Activated CD4-positive, alpha-beta T cell treated with anti-CD3 and anti-CD28 coated beads, Interleukin-2, amount 50 U/mL, for 1 hour (primary cell): Measurements from ENCODE around the gene SLC8A1.

Experiments used
- DNase-seq: peaks from one replicate; pipeline ENCODE4 v3.0.0-alpha.2; 2020

SLC8A1 gene

DNA sequence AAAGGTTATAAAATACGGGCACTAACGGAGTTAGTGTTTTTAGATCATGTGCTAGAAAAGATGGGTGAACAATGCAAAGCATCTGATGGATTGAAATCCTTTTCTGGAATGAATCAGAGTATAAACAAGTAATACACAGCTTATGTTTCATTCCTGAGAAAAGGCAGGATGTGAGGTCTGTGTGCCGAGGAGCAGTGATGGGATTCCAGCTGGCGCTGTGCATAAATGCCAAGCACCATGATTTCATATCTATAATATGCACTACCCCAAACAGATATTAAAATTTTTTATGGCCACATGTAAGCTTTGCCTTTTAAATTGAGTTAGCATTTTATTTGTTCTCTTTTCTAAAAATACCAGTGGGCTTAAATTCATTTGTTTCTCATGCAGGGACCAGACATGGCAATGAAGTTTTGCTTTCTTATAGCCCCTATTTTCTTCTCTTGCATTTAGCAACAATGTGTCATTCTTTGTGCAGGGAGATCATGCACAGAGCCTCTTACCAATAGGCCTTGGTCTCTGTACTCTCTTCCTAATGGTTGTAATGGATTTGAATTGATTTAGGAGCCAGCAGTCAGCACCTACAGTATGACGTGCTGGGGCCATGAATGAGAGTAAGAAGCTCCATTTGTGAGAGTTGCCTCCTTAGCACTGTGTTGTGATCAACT lies 323.9 kb downstream of the SLC8A1 start:
- DNase-seq, result no peak

DNA sequence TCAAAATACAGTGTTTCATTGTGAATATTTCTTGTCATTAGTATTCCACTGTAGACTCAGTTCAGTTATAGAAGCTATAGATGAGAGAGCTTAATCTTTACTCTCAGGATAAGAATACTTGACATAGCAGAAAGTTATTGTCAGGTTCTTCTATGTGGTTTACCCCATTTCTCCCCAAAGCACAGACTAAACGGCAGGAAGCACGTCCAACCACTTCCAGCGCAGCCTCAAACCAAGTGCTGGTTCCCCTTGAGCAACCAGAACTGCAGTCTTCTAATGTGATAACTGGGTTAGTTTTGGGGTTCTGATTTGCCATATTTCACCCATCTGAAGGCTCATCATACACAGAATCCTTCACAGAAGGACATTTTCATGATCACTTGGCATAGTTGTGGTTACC lies 324.7 kb downstream of the SLC8A1 start:
- no peak for DNase-seq

DNA sequence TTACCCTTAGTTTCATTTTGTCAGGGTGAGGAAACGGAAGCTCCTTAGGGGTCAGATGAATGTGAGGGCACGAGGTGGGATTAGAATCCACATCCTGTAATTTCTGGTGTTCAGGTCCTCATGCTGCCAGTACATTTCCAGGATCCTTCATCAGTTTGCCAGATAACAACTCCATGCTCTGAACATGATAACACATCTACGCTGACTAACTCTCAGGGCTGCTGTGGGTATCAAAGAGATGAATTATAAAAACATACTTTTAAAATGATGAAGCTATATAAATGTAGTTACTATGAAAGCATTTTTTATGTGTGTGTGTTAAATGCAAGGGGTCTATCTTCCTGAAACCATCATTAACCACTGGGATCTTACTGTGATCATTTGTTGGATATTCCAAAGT lies 325.9 kb downstream of the SLC8A1 start:
- no peak for DNase-seq

DNA sequence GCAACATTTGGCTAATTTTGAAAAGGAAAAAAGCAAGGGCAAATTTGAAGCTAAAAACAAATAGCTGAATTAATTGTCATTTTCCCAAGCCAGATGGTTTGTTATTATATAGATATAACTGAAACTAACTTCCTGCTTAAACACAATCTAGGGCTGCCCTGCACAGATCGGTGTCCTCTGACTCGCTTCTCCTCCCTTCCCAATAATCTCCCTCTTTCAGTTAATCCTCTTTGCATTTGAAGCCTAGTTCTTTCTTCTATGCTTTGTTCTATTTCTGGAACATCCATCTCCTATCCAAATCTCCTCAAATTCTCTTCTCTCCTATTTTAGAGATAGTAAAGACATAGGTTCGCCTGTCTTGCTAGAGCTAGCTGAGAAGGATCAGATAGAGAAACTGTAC lies 328.1 kb downstream of the SLC8A1 start:
- DNase-seq, result no peak

DNA sequence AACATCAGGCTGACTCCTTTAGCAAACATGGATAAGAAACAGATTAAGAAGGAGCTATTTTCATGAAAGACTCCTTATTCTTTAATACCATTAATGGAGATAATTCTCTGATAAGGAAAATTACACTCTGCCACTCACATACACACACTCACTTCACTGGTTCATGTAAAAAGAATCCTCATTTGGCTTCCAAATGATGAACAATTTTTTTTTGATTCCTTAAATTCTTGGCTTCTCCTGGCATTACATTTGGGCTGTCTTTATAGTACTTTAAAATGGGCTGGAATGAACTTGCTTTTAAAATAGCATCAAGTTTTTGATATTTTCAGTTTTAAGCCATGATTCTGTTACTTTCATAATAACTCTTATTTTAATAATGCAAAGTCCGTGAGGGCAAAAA lies 328.6 kb downstream of the SLC8A1 start:
- no peak for DNase-seq

DNA sequence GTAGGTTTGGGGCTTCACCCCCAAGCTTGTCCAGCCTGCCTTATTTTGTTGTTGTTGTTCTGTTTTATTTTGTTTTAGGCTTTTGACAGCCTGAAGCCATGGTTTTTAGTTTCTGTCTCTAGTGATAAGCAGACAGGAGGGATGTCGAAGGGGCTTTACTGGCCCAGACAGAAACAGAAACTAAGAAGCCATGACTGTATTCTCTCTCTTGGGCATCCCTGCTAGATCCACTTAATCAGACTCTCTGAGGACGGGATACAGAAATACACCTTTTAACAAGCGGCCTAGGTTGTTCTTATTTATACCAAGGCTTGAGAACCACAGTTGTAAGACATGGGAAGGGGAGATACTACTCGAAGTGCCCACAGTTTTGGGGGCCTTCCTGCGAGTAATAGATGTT lies 330.9 kb downstream of the SLC8A1 start:
- no peak for DNase-seq

DNA sequence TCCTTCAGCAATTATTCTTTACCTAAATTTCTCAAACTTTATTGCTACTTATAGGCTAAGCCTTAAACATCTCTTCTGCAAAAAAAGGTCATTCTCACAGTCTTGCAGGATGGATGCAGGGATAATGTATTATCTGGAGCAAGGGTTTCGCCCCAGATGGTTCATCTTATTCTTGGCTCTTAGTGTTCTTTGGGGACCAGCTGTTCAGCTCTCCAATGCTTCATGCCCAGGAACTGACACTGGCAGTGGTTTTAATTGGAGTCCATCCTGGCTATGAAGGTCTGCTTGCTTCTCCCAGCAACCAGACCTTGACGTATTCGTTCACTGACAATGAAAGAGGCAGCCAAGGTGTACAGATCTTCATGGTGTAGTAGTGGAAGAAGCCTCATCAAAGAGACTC lies 331.9 kb downstream of the SLC8A1 start:
- no peak for DNase-seq

DNA sequence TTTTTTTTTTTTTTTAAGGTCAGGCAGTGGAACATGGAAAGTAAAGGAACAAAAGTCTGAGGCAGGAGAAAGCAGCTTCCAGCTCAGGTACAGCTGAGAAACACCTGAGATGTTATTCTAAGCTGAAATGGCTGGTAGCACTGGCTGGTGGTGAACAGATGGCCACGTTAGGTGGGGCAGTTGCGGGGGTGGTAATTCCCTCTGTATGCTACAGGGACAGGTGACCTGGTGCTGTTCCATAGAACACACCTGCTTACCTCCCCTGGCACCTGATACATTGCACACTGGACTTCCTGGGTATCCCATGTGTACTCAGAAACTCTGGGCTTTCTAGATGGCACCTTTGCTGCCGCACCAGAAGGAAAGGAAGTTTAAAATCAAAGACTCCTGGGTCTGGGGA lies 333.3 kb downstream of the SLC8A1 start:
- DNase-seq, result no peak

DNA sequence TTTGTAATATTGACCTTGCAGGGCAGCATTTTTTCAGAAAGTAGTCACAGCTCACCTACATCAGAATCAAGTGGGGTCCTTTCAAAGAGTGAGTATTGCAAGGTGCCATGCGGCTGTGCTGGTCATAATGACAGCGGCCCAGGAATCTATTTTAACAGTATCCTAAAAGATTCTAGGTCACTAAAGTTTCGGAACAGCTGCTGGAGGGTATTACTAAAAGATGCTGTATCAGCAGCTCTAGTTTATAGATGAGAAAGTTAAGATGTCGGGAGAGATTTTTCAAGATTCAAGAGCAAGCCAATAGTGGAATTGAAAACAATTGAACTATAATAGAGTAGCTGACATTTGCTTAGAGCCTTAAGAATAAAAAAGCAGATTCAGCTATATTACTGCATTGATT lies 336.0 kb downstream of the SLC8A1 start:
- DNase-seq, result no peak

DNA sequence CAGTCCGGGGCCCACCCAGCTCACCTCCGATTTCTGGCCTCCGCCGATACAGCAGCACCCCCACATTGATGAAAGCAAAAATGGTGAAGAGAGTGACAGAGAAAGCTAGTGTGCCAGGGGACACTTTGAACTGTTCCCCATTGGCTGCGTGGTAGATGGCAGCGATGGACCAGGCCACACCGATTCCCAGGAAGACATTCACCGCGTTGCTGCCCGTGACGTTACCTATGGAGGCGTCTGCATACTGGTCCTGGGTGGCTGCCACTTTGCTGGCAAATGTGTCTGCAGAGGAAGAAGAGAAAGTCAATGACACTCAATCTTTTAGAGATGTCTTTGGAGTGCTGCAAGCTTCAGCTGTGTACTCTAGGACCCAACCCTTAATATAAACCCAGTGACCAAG lies 336.5 kb downstream of the SLC8A1 start:
- no peak for DNase-seq

DNA sequence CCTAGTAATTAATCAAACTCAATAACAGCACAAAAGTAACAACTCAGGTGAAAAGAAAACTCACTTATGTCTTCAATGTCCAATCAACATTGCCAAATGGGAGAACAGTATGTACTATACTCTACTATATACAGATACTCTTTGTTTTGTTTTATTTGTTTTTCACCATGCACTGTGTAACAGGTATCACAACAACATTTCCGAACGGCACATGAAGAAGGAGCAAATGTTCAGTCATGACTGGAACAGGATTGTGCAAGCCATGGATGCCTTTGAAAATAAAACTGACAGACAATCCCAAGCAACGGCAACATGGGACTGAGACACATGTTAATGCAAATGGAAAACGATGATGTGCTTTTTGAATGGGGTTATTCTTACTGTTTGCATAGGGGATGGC lies 337.9 kb downstream of the SLC8A1 start:
- DNase-seq, result no peak

DNA sequence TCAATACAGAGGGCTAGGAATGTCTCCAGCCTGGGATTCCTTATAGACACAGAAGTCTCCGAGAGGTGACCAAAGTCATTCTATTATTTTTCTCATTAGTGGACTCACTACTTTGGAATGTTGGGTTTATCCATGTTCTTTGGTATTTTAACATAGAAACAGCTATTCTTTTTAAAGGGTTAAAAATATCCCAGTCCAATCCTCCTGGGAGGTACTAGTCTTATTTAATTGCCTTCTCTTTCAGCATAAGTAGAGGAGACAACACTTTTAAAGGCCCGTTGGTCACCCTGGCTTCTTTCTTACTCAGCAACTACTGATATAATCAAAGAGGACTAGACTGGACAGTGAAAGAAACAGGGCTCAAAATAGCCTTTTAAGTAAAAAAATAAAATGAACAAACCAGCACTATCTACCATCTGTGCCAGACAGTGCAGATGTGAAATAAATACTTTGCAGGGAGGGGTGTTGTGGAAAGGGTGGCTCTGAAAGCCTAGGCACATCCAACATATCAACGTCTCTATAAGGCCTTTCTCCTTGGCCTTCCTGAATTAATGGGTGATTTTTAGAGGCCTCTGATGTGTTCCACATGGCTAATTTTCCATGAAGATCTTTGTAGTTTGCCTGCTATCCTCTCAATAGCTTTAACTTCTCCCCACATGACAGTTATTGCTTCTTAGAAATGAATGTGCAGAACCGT lies 338.5 kb downstream of the SLC8A1 start:
- DNase-seq, result no peak

DNA sequence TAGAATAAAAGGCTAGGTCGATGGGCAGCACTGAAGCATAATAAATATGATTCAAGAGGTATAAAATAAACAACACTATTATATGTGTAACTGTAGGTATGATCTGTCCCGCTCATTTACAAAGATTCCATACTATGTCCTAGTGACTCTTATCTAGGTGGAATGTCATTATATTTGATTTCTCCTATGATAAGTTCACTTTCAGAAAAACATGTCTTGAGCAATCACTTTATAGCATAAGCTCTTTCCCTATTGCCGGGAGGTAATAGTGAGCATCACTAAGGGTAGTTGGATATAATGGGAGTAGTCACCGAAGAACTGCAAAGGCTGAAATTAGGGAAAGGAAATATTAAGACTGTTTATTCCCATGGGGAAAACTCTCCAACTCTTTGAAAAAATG lies 342.5 kb downstream of the SLC8A1 start:
- DNase-seq, result no peak

DNA sequence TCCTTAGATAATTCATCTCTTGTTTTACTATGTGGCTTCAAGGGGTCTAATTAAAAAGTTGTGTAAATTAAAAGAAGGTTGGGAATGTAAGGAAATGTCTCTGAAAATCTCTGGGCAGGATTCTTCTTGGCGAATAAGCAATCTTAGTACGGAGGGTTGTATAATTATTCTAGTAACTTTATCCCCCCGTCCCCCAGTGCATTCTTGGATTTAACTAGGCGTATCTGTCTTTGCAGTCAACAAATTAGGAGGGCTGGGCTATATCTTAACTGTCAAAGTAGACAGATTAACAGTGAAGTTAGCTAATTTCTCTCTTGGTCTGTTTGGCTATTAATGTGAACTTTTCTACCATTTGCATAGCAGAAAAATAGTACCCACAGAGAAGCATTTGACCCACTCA lies 343.0 kb downstream of the SLC8A1 start:
- DNase-seq, result no peak

DNA sequence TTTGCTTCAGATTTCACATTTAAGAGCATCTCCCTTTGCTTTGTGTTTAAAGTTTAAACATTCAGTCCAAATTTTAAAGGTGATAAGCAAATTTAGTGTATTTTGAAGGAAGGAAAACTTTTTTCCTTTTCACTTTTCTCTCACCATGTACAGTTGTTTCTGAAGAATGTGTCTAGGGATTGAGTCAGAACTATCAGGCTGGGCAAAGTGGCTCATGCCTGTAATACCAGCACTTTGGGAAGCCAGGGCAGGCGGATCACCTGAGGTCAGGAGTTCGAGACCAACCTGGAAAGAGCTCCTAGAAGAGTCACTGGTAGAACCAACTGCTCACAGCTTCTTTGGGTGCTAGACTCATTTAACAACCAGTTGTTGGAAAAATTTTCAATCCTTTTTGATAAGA lies 345.8 kb downstream of the SLC8A1 start:
- DNase-seq, result no peak

DNA sequence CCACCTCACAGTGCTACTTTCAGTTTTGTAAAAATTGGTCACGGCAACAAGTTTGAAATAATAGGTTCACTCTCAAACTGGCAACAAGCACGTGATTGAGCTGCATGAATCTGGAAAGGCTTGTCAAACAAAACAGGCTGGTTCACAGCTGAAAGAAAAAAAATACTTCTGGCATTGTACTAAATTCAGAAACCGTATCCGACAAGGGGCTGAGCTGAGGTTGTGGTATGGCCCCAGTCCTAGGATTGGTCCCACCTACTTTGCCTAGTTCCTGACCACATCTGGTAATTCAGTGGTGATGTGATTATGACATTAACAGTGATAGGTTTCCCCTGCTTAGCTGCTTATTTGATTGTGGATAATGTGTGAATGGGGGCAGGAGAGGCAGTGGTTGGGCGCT lies 346.3 kb downstream of the SLC8A1 start:
- no peak for DNase-seq

DNA sequence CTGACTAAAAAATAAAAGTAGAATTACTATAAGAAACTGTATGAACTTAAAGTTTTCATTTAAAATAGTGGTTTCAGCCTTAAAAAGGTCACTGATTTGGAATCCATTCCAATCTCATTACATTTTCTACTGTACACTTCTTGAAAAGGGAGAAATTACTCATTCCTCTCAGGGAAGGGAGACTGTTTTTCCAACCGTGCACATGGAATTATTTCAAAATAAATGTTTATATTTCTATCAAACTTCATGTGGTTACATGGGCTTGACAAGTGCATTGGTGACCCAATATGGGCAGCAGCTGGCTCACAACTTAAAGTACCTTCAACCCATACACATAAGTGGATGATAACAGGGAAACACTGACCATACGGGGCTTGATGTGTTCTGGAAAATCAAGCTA lies 348.3 kb downstream of the SLC8A1 start:
- DNase-seq, result no peak

DNA sequence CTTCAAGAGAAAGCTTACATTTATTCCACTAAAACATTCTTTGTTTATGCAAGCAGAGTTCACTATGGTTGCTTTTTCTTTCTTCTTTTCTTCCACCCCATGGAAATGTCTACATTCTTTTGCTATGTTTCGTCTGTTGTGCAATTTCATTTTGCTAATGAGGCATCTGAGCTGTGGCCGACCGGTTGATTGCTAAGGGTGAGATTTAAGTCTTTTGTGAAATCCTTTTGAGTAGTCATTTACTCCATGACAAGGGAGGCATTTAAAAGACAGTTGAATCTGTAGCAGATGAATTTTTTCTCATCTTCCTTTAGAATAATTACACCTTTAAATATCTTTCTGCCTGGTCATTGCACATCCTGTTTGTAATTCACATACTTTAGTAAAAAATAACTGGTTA lies 348.7 kb downstream of the SLC8A1 start:
- DNase-seq, result no peak

DNA sequence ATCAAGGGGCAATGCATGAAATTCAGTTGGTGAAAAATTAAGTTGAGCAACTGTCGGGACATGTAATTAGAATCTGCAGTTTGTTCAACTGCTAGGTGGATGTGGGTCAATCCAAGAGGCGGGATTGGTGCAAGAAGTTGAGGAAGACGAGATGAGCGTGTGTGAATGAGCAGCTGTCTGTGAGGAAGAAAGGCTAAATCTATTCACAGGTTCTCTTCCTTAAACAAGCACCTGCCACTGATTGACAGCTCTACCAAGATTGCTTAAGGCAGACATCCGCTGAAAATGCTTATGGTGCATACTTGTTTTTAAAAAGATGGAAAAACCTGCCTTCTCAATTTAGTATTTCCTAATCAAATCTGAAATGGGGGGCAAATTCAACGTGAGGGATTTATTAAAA lies 349.4 kb downstream of the SLC8A1 start:
- no peak for DNase-seq

DNA sequence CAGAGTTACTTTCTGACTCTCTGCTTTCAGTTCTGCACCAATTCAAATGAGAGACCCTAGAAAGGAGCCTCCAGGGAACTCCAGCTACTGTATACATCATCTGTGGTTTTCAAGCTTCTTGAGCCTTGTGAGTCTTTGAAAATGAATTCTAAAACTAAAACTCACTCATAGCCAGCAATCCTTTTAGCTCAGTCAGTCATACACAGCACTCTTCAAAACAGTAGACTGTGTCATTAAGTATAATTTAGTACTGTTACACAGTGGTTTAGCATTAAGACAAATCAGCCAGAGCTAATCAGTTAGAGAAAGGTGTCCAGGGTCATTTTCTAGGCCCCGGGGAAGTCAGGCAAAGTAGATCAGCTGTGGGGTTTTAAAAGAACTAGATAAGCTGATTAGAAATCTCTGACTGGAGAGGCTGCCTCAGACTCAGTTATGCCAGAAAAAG lies 350.7 kb downstream of the SLC8A1 start:
- DNase-seq, result no peak

DNA sequence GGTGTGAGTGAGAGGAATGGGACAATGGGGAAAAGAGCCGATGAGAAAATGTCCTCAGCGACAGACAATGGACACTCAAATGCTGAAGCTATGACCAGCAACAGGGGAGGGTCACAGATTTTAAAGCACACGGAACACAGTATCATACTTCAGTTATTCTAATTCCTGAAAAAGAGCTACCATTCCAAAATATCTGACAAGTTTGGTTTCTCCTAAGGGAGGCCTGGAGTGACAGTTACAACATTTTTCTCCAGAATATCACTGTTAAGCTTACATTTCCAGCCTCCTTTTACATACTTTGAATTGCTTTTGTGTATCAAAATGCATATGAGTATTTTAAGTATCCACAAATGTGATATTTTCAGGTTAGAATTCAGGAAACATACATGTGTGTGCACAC lies 351.2 kb downstream of the SLC8A1 start:
- DNase-seq, result no peak

DNA sequence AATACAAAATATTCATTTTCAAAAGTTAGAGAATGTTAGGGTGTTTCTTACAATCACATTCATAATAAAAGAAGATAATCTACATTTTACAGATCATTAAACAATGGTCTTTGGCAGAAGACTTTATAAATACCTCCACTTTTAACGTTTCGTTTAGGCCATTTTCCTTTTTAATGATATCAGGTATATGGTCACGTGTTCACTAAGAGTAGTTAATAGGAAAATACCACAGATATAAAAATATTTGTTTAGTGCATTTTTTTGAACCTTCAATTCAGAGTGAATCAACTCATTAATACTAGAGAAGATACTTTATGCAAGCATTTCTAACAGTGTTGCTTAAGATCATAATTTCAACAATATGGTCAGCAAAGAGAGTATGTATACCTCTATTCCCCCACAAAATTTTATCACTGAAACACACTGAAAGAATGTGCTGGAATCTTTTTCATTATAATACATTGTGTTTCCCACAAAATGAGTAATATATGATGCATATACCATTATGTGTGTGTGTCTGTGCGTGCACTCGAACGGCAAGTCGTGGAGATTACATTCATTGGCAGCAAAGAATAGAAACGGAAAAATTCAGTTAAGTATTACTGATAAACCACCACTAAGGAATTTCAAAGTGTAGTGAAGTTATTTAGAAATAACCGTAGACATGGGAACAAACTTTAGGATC lies 353.0 kb downstream of the SLC8A1 start:
- no peak for DNase-seq

DNA sequence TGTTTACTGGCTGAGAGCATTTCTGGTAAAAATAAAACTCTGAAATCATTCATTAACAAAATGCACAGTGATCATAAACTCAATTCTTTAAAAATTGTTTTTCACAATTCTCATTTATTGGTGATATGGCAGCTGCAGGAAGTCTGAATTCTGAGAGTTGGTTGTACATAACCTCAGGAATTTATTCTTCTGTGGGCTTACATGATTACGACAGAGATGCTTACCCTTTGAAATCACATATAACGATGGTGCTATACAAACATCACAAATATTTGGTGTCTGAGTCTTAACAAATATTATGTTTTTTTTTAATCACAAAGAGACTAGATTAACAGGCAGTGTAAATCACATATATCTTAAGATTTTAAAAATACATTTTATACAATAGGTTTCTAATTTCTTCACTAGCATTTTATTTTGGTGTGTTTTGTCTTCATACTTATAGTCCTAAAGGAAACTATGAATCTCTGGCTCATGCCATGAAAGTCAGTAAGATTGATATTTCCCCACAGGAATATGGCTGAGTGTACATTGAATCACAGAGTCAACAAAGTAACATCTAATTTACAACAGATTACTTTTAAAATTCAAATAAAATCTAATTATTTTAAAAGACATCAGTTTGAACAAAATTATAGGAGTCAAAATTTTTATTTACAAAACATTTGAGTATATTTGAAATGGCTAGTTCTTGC lies 354.1 kb downstream of the SLC8A1 start:
- no peak for DNase-seq

DNA sequence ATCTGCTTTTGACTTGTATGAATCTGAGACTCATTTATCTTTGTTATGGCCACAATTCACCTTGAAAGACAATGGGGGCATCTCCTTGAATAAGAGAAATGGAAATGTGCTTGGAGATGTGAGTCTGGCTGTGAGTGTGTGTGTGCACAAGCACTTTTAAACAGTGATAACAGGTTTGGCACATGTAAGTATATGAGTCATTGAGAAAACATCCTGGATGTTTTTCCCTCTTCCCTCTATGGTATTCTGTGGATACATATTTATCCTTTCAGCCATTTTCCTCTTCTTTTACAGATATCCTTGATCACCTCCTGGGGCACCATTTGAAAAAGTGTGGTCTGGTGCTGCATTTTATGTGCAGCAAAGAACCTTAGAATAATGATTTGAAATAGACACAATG lies 355.5 kb downstream of the SLC8A1 start:
- no peak for DNase-seq
